Esophagus muscularis mucosa (tissue), 3 donors: ENCODE data around the gene YY2.

Experiments used
- CTCF ChIP-seq, 3 experiments: fragments of 200-600 bp in 2 of 3; fragments of 450-650 bp in 1 of 3; sonication (generic) in 2 of 3; IDR thresholded peaks; one replicate each; pipeline ENCODE4 v1.5.1; 2017 to 2019; ENCODE audit warnings: antibody characterized with exemption in 3 of 3, mild to moderate bottlenecking in 2 of 3, moderate library complexity in 1 of 3
- POLR2A ChIP-seq: fragments of 450-650 bp; IDR thresholded peaks from one replicate; pipeline ENCODE4 v1.6.1; 2017; ENCODE audit warnings: antibody characterized with exemption, moderate library complexity, mild to moderate bottlenecking, low read depth

- TF ChIP-seq CTCF (IDR thresholded peaks at IDR 0.05) (no peak), POLR2A (no peak)
These were observed 24.3 kb upstream of the YY2 start for GRCh38 chrX:21831496-21831895.
